ENCODE results near the gene DR1.

Gene DR1

DNA sequence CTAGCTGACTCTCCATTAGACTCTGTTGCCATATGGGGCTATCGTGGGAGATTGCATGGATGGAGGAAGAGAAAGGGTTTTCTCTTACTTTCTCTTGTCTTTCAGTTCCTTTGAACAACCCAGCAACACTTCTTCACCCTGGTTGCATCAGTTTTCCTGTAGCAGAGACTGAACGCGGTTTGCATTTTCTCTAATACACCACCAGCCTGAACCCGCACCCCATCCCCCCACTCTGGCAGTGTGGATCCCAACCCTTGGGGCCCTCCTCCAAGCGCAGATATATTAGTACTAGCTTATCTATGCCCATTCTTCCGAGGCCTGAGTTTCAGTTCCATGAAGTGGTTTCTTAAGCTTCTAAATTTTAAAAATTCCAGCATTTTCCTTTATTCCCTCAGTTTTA is 12.6 kb downstream of the DR1 start:
- no peak overlapping the region for H3K4me3 ChIP-seq (ENCODE audit: low read depth, low read length)
- TF ChIP-seq, protein P1, sequence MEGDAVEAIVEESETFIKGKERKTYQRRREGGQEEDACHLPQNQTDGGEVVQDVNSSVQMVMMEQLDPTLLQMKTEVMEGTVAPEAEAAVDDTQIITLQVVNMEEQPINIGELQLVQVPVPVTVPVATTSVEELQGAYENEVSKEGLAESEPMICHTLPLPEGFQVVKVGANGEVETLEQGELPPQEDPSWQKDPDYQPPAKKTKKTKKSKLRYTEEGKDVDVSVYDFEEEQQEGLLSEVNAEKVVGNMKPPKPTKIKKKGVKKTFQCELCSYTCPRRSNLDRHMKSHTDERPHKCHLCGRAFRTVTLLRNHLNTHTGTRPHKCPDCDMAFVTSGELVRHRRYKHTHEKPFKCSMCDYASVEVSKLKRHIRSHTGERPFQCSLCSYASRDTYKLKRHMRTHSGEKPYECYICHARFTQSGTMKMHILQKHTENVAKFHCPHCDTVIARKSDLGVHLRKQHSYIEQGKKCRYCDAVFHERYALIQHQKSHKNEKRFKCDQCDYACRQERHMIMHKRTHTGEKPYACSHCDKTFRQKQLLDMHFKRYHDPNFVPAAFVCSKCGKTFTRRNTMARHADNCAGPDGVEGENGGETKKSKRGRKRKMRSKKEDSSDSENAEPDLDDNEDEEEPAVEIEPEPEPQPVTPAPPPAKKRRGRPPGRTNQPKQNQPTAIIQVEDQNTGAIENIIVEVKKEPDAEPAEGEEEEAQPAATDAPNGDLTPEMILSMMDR (IDR thresholded peaks at IDR 0.05; ENCODE audit: insufficient read depth, low read length, missing control alignments), result no peak
- ChIA-PET POLR2A (no interaction called here), CTCF (interaction anchor here (2.9 kb wide), 1 partner anchor 54 kb away, joined by 14 read pairs; no protein-coding TSS in a partner anchor)
- no peak for DNase-seq (ENCODE audit: low read depth, low spot score)

DNA sequence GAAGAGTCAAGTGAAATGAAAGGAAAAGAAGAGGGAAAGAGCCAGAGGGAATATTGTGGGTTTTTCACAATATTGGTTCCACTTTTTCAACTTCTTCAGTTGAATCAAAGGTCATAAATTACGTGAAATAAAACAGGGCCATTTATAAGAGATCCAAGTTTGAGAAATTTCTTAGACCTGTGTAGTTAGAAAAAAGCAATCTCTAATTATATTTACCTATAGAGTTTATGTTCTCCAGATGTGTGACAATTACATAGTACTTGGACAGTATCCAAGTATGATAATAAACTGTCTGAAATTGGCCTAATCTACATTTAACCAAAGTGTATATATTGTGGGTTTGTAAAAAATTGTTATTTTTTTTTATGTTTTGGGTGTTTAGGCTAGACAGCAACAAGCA is 14.4 kb downstream of the DR1 start:
- no peak for DNase-seq (ENCODE audit: low read depth, low spot score)
- TF ChIP-seq, protein P1 (IDR thresholded peaks at IDR 0.05; ENCODE audit: insufficient read depth, low read length, missing control alignments), result no peak
- POLR2A ChIA-PET, result no interaction called here
- H3K4me3 ChIP-seq (ENCODE audit: low read depth, low read length), result no peak overlapping the region
- CTCF ChIA-PET, result interaction anchor here (2.9 kb wide), 1 partner anchor 56 kb away, joined by 14 read pairs; no protein-coding TSS in a partner anchor

DNA sequence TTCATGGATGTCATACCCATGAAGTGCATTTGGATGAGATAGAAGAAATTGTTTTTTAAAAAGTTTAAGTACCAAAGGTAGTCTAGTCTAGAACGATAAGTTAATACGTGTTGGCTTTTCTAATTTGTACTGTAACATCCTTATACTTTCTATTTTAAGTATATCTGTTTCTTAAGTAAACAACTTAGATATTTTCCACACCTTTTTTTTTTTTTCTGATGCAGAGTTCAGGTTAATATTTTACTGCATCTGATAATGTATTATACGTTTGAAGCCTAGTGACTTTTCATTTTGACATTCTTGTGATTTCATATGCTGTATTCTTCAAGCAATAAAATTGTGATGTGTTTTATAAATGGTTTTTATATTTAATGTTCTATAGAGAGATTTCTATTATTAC is 16.5 kb downstream of the DR1 start:
- no peak overlapping the region for H3K4me3 ChIP-seq (ENCODE audit: low read depth, low read length)
- no peak for DNase-seq (ENCODE audit: low read depth, low spot score)
- ChIA-PET CTCF (no interaction called here), POLR2A (no interaction called here)
- TF ChIP-seq, protein P1 (IDR thresholded peaks at IDR 0.05; ENCODE audit: insufficient read depth, low read length, missing control alignments), result no peak

DNA sequence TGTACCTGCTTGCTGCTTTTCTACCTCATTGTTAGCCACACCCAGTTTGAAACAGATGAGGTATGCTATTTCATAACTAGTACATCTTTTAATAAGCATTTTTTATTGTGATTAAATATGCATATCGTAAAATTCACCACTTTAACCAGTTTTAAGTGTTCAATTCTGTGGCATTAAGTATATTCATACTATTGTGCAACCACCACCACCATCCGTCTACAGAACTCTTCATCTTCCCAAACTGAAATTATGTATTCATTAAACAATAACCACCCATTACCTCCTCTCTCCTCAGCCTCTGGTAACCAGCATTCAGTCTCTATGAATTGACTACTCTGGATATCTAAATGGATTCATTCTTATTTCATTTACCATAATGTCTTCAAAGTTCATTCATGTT is 20.1 kb downstream of the DR1 start:
- CTCF ChIA-PET, result no interaction called here
- no peak for DNase-seq (ENCODE audit: low read depth, low spot score)
- POLR2A ChIA-PET, result no interaction called here
- TF ChIP-seq, protein P1 (IDR thresholded peaks at IDR 0.05; ENCODE audit: insufficient read depth, low read length, missing control alignments), result no peak
- no peak overlapping the region for H3K4me3 ChIP-seq (ENCODE audit: low read depth, low read length)

DNA sequence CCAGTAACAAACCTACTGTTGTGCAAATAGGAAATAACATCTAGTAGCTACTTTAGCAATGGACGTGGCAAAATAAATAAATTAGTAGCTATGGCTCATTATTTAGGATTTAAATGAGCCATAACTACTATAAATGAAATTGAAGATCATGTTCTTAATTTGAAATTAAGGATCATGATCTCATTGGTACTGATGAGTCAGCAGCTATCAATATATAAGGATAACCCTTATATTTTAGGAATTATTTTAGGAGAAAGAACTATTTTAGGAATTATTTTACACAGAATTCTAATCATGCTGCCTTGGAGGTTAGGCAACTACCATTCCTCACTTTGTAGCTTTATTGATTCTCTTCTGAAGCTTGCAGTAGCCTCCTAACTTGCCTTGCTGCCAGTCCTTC is 24.0 kb downstream of the DR1 start:
- CTCF ChIA-PET, result interaction anchor here (0.5 to 5.4 kb wide), 2 partner anchors 14 to 65 kb away, joined by 3 to 20 read pairs; no protein-coding TSS in a partner anchor
- DNase-seq (ENCODE audit: low read depth, low spot score), result no peak
- H3K4me3 ChIP-seq (ENCODE audit: low read depth, low read length), result no peak overlapping the region
- TF ChIP-seq, protein P1 (IDR thresholded peaks at IDR 0.05; ENCODE audit: insufficient read depth, low read length, missing control alignments), result no peak
- POLR2A ChIA-PET, result no interaction called here

DNA sequence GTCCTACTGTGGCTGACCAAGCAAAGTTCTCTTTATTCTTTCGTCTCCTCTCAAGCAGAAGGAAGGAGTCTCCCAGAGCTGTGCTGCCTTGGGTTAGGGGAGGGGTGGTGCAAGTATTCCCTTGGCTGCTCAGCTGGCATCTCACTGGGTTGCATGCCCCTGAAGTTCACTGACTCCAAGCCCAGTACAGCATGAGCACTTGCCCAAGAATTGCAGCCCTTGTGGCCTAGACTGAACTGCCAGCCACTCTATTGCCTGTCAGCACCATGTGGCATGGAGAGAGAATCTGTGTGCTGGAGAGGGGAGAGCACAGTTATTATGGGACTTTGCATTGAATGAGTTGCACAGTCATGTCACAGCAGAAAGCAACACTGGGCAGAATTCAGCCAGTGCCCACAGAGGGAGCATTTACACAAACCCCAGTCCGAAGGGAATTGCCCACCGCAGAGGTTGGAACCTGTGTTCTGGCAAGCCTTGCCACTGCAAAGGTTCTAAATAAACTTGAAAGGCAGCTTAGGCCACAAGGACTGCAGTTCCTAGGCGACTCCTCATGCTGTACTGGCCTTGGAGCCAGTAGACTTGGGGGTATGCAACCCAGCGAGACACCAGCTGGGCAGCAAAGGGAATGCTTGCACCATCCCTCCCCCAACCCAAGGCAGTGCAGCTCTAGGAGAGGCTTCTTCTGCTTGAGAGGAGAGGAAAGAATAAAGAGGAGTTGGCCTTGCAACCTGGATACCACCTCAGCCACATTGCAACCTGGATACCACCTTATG is 28.8 kb downstream of the DR1 start:
- no peak overlapping the region for H3K4me3 ChIP-seq (ENCODE audit: low read depth, low read length)
- ChIA-PET CTCF (interaction anchor here (1.0 kb wide), 1 partner anchor 56 kb away, joined by 3 read pairs; no protein-coding TSS in a partner anchor), POLR2A (no interaction called here)
- no peak for DNase-seq (ENCODE audit: low read depth, low spot score)
- TF ChIP-seq, protein P1 (IDR thresholded peaks at IDR 0.05; ENCODE audit: insufficient read depth, low read length, missing control alignments), result no peak
